Kidney epithelial cell (primary cell): ENCODE data around the gene COBLL1. TPM values are rescaled to one million over a fixed set of nuclear protein-coding genes. Genes with fewer than 3 reads are reported as not detected.

Experiments used
- DNase-seq: peaks from one replicate; pipeline ENCODE4 v3.0.0-alpha.2; 2010; ENCODE audit warnings: low read depth
- H3K27me3 ChIP-seq: 2 replicates; pipeline ENCODE4 v1.6.0; 2011; ENCODE audit warnings: low read length; ENCODE audit not compliant: control insufficient read depth, insufficient read depth
- H3K36me3 ChIP-seq: 2 replicates; pipeline ENCODE4 v1.5.1; 2011; ENCODE audit warnings: low read length; ENCODE audit not compliant: control insufficient read depth, insufficient read depth
- H3K4me3 ChIP-seq: 2 replicates; pipeline ENCODE4 v1.5.1; 2011; ENCODE audit warnings: low read depth, mild to moderate bottlenecking, control low read depth, low read length
- total RNA-seq: library from RNA; depleted of rRNA; stranded (reverse); fragments of >200 nt; gene quantifications from 2 replicates; pipeline ENCODE4 v1.2.3, GENCODE V29; 2015
- TF ChIP-seq, protein P1 (sequence below): IDR thresholded peaks from 2 replicates; pipeline ENCODE4 v1.5.1; 2011; ENCODE audit warnings: mild to moderate bottlenecking, moderate library complexity, low read length, control low read depth, inconsistent platforms; ENCODE audit not compliant: insufficient read depth, poor library complexity, severe bottlenecking

The COBLL1 gene
- total RNA-seq, 1 donor from 2014 or later: 57.2 TPM

DNA sequence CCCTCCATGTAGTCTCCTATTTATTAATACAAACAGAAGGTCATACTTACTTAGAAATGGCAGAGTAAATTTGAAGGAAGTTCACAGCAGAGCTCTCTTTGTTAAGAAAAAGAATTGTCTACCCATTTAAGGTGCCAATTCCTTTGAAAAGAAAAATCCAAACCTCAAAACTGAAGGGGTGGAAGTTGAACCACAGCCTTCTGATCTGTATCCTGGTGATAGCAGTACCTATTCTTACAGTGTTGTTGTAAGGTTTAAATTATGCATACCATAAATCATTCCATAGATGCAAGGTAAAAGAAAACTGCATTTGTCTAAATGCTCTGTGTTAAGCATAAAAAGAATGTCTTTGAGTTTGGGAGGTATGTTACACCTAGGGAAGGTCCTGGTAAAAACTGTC is 47.6 kb downstream of the COBLL1 start:
- DNase-seq: no peak
- no peak overlapping the region for H3K4me3 ChIP-seq
- H3K27me3 ChIP-seq: no peaks in the 10 kb centered on the region
- TF ChIP-seq, protein P1, sequence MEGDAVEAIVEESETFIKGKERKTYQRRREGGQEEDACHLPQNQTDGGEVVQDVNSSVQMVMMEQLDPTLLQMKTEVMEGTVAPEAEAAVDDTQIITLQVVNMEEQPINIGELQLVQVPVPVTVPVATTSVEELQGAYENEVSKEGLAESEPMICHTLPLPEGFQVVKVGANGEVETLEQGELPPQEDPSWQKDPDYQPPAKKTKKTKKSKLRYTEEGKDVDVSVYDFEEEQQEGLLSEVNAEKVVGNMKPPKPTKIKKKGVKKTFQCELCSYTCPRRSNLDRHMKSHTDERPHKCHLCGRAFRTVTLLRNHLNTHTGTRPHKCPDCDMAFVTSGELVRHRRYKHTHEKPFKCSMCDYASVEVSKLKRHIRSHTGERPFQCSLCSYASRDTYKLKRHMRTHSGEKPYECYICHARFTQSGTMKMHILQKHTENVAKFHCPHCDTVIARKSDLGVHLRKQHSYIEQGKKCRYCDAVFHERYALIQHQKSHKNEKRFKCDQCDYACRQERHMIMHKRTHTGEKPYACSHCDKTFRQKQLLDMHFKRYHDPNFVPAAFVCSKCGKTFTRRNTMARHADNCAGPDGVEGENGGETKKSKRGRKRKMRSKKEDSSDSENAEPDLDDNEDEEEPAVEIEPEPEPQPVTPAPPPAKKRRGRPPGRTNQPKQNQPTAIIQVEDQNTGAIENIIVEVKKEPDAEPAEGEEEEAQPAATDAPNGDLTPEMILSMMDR: no peak
- H3K36me3 ChIP-seq: no peaks in the 10 kb centered on the region

DNA sequence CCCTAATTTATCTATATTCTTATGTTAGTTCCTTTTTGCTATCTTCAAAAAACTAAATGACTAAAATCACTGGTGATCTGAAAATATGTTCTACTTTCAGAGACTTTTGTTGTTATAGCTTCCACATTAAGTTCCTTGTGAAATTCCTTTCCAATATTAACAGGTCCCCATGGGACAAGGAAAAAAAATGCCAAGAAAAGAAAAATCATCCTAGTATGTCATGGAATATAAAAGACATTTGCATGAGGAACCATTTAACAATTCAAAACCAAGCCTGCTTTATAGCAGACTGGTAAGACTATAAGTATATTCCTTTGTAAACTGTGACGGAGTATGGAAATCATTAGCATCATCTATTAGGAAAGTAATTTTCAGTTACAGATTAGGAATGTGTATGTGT is 48.1 kb downstream of the COBLL1 start:
- no peak for DNase-seq
- H3K36me3 ChIP-seq: no peaks in the 10 kb centered on the region
- H3K27me3 ChIP-seq: no peaks in the 10 kb centered on the region
- TF ChIP-seq, protein P1: no peak
- no peak overlapping the region for H3K4me3 ChIP-seq

DNA sequence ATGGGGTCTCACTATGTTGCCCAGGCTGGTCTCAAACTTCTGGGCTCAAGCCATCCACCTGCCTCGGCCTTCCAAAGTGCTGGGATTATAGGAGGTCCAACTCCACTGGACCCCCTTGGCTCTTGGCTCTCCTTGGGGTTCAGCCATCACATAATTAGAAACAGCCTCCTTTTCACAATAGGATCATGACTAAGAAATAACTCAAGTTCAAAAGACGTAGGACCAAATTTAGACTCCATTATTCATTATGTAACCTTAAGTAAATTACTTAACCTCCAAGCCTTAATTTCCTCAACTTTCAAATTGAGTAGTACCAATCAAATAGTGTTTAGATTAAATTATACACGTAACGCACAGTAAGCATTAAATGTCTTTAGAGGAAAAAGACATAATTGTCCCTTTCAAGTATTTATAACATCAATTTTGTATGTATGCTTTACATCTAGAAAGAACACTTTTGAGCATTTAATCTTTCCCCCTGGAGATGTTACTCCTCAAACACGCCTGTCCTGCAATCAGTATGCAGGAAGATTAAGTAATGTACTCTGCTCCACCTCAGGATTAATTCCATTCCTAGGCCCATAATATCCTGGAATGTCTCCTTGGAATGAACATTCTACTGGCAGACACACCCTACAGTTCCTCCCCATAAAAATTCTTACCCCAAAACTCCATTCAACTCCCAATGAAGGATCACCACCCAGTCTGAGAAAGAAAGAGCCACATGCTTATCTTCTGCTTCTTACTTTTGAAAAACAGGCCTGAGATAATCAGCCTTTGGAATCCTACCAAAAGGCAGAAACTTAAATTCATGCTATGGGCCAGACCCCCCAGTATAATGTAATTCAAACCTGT is 49.1 kb downstream of the COBLL1 start:
- TF ChIP-seq, protein P1: no peak
- H3K27me3 ChIP-seq: no peaks in the 10 kb centered on the region
- DNase-seq: no peak

DNA sequence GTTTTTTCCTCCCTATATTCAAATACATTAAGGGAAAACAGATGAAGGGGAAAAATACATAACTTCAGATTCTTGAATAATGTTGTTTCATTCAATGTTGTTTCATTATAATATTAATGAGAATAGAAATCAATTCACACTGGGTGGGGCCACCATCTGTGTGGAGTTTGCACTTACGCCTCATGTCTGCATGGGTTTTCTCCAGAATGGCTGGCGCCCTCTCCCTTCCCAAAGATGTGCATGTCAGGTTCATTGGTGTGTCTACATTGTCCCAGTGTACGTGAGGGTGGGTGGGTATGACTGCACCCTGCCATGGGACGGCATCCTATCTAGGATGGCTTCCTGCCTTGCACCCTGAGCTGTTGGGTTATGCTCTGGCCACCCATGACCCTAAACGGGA is 51.7 kb downstream of the COBLL1 start:
- DNase-seq: no peak
- TF ChIP-seq, protein P1: no peak
- Histone ChIP-seq H3K4me3 (no peak overlapping the region), H3K27me3 (no peaks in the 10 kb centered on the region), H3K36me3 (no peaks in the 10 kb centered on the region)

More for the DNA sequence above, 49.1 kb downstream of the COBLL1 start:
- H3K36me3 ChIP-seq: no peaks in the 10 kb centered on the region
- H3K4me3 ChIP-seq: no peak overlapping the region

DNA sequence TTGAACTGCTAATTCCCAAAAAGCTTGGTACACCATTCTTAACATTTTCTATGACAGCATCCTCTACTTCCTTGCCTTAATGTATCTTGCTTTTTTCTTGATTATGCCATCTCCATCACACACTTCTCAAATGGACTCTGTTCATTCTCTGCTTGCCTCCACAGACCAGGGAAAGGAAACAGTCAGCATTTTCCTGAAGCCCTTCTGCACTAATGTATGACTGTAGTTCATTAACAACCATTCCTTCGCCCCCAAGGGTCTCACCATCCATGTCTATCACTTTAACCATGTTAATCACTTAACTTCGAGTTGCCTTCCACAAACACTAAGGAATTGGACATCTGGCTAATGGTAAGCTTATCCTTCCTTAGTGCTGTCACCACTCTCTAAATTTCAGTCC is 54.8 kb downstream of the COBLL1 start:
- Histone ChIP-seq H3K27me3 (no peaks in the 10 kb centered on the region), H3K4me3 (no peak overlapping the region), H3K36me3 (no peaks in the 10 kb centered on the region)
- TF ChIP-seq, protein P1: no peak
- no peak for DNase-seq

DNA sequence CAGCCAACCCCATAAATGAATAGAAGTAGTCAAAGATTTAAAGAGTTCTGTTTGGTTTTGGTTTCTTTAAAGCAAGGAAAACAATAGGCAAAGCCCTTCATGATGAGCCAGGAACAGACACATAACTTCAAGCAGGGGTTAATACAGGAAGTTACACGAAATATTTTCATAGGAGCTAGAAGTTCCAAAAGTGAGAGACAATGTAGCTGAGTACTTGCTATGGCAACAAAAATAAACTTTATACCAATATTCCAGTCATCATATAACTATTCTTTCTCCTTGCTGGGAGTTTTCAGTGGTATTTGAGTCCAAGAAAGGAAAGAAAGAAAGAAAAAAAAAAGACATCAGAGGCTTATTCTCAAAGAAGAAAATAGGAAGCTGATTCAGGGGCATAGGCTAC is 56.2 kb downstream of the COBLL1 start:
- no peak for DNase-seq
- Histone ChIP-seq H3K27me3 (no peaks in the 10 kb centered on the region), H3K4me3 (no peak overlapping the region), H3K36me3 (no peaks in the 10 kb centered on the region)
- TF ChIP-seq, protein P1: no peak
